Stimulated activated memory B cell treated with anti-CD40 and anti-IgM and Interleukin-4, amounts not matched to agents 10 μg/mL and 1 μg/mL and 100 μg/mL, for 72 hours (primary cell): ENCODE results near the gene DNAH14.
"Not testable (repeated sequence)": the region's sequence is repeated elsewhere in the genome, so short reads cannot be mapped to it uniquely, and the experiment has no call there.

Experiments
- ATAC-seq: fragments of 150-1000 bp; cut with Tn5 transposase; 2 replicates; pipeline ENCODE4 v1.10.0; 2021
- H3K27ac Mint-ChIP-seq: one replicate; pipeline ENCODE4 v1.8.0; 2022; ENCODE audit warnings: mild to moderate bottlenecking, mixed read lengths
- H3K27me3 Mint-ChIP-seq: one replicate; pipeline ENCODE4 v1.8.0; 2022; ENCODE audit warnings: mixed read lengths
- H3K36me3 Mint-ChIP-seq: one replicate; pipeline ENCODE4 v1.8.0; 2022; ENCODE audit warnings: mixed read lengths
- H3K4me1 Mint-ChIP-seq: one replicate; pipeline ENCODE4 v1.8.0; 2022; ENCODE audit warnings: mixed read lengths
- H3K4me3 Mint-ChIP-seq: one replicate; pipeline ENCODE4 v1.8.0; 2022; ENCODE audit warnings: mild to moderate bottlenecking, moderate library complexity, mixed read lengths
- H3K9me3 Mint-ChIP-seq: one replicate; pipeline ENCODE4 v1.8.0; 2022; ENCODE audit warnings: mixed read lengths

The DNAH14 gene

GRCh38 chr1:225211694-225212442 is 282.4 kb downstream of the DNAH14 start:
- not testable (repeated sequence) for H3K36me3 Mint-ChIP-seq

GRCh38 chr1:225224287-225224686 is 294.8 kb downstream of the DNAH14 start:
- Mint-ChIP-seq H3K9me3 (peaks cover 3% of the 10 kb centered on the region), H3K36me3 (no peaks in the 10 kb centered on the region), H3K27ac (no peak overlapping the region), H3K27me3 (peaks cover 4% of the 10 kb centered on the region), H3K4me1 (no peaks in the 10 kb centered on the region), H3K4me3 (no peak overlapping the region)
- ATAC-seq, result no peak

More at GRCh38 chr1:225211694-225212442, 282.4 kb downstream of the DNAH14 start:
- not testable (repeated sequence) for ATAC-seq, H3K4me1 Mint-ChIP-seq, H3K27ac Mint-ChIP-seq, H3K4me3 Mint-ChIP-seq
- peaks cover 13% of the 10 kb centered on the region for H3K9me3 Mint-ChIP-seq
- peaks cover 21% of the 10 kb centered on the region for H3K27me3 Mint-ChIP-seq

- no peak for ATAC-seq
- Mint-ChIP-seq H3K36me3 (no peaks in the 10 kb centered on the region), H3K27ac (no peak overlapping the region), H3K4me1 (no peaks in the 10 kb centered on the region), H3K4me3 (no peak overlapping the region), H3K9me3 (peaks cover 3% of the 10 kb centered on the region), H3K27me3 (no peaks in the 10 kb centered on the region)
Observed at GRCh38 chr1:225225681-225226080, 296.2 kb downstream of the DNAH14 start.

GRCh38 chr1:225228871-225229303 is 299.4 kb downstream of the DNAH14 start:
- peaks cover 9% of the 10 kb centered on the region for H3K9me3 Mint-ChIP-seq
- no peaks in the 10 kb centered on the region for H3K27me3 Mint-ChIP-seq
- H3K27ac Mint-ChIP-seq, result no peak overlapping the region
- no peaks in the 10 kb centered on the region for H3K4me1 Mint-ChIP-seq
- no peak overlapping the region for H3K4me3 Mint-ChIP-seq
- H3K36me3 Mint-ChIP-seq, result no peaks in the 10 kb centered on the region
- ATAC-seq, result no peak

GRCh38 chr1:225229429-225229828 is 300.0 kb downstream of the DNAH14 start:
- not testable (repeated sequence) for H3K27ac Mint-ChIP-seq, H3K9me3 Mint-ChIP-seq, H3K4me1 Mint-ChIP-seq, H3K27me3 Mint-ChIP-seq, H3K4me3 Mint-ChIP-seq, H3K36me3 Mint-ChIP-seq, ATAC-seq

- H3K36me3 Mint-ChIP-seq, result no peaks in the 10 kb centered on the region
- no peak overlapping the region for H3K4me3 Mint-ChIP-seq
- ATAC-seq, result no peak
- H3K4me1 Mint-ChIP-seq, result no peaks in the 10 kb centered on the region
- no peaks in the 10 kb centered on the region for H3K27me3 Mint-ChIP-seq
- no peak overlapping the region for H3K27ac Mint-ChIP-seq
- peaks cover 9% of the 10 kb centered on the region for H3K9me3 Mint-ChIP-seq
Observed at GRCh38 chr1:225230483-225230882, 301.0 kb downstream of the DNAH14 start.

- H3K27ac Mint-ChIP-seq, H3K4me1 Mint-ChIP-seq, H3K4me3 Mint-ChIP-seq, H3K36me3 Mint-ChIP-seq, ATAC-seq: not testable (repeated sequence)
- Mint-ChIP-seq H3K9me3 (peaks cover 17% of the 10 kb centered on the region), H3K27me3 (peaks cover 18% of the 10 kb centered on the region)
Observed at GRCh38 chr1:225232930-225233329, 303.5 kb downstream of the DNAH14 start.

GRCh38 chr1:225242611-225243010 is 313.1 kb downstream of the DNAH14 start:
- no peak for ATAC-seq
- Mint-ChIP-seq H3K4me3 (no peak overlapping the region), H3K27me3 (peaks cover 60% of the 10 kb centered on the region)

GRCh38 chr1:225250432-225250831 is 321.0 kb downstream of the DNAH14 start:
- Mint-ChIP-seq H3K9me3 (peaks cover 13% of the 10 kb centered on the region), H3K27me3 (peaks cover 41% of the 10 kb centered on the region), H3K4me1 (peaks cover 12% of the 10 kb centered on the region), H3K4me3 (no peak overlapping the region), H3K36me3 (no peaks in the 10 kb centered on the region), H3K27ac (no peak overlapping the region)
- peak; percentile 98 for ATAC-seq

More at GRCh38 chr1:225242611-225243010, 313.1 kb downstream of the DNAH14 start:
- H3K27ac Mint-ChIP-seq, result no peak overlapping the region
- no peaks in the 10 kb centered on the region for H3K4me1 Mint-ChIP-seq
- H3K9me3 Mint-ChIP-seq, result peaks cover 20% of the 10 kb centered on the region
- peaks cover 9% of the 10 kb centered on the region for H3K36me3 Mint-ChIP-seq

- H3K4me3 Mint-ChIP-seq, result no peak overlapping the region
- H3K27me3 Mint-ChIP-seq, result peaks cover 34% of the 10 kb centered on the region
- H3K9me3 Mint-ChIP-seq, result peaks cover 11% of the 10 kb centered on the region
- H3K27ac Mint-ChIP-seq, result no peak overlapping the region
- H3K4me1 Mint-ChIP-seq, result peaks cover 12% of the 10 kb centered on the region
- H3K36me3 Mint-ChIP-seq, result no peaks in the 10 kb centered on the region
- ATAC-seq, result no peak
Observed at GRCh38 chr1:225253173-225253572, 323.7 kb downstream of the DNAH14 start.

GRCh38 chr1:225253784-225254183 is 324.3 kb downstream of the DNAH14 start:
- Mint-ChIP-seq H3K27ac (no peak overlapping the region), H3K4me1 (peaks cover 12% of the 10 kb centered on the region), H3K4me3 (no peak overlapping the region), H3K9me3 (peaks cover 11% of the 10 kb centered on the region), H3K27me3 (peaks cover 34% of the 10 kb centered on the region), H3K36me3 (no peaks in the 10 kb centered on the region)
- no peak for ATAC-seq

- ATAC-seq, result no peak
- peaks cover 11% of the 10 kb centered on the region for H3K9me3 Mint-ChIP-seq
- H3K27me3 Mint-ChIP-seq, result peaks cover 34% of the 10 kb centered on the region
- H3K4me3 Mint-ChIP-seq, result no peak overlapping the region
- H3K27ac Mint-ChIP-seq, result no peak overlapping the region
- H3K4me1 Mint-ChIP-seq, result peaks cover 12% of the 10 kb centered on the region
- H3K36me3 Mint-ChIP-seq, result no peaks in the 10 kb centered on the region
Observed at GRCh38 chr1:225254676-225255075, 325.2 kb downstream of the DNAH14 start.

GRCh38 chr1:225257081-225257480 is 327.6 kb downstream of the DNAH14 start:
- no peak for ATAC-seq
- Mint-ChIP-seq H3K4me1 (no peaks in the 10 kb centered on the region), H3K4me3 (no peak overlapping the region), H3K9me3 (peaks cover 11% of the 10 kb centered on the region), H3K27me3 (peaks cover 34% of the 10 kb centered on the region), H3K36me3 (no peaks in the 10 kb centered on the region), H3K27ac (no peak overlapping the region)

GRCh38 chr1:225258811-225259210 is 329.3 kb downstream of the DNAH14 start:
- Mint-ChIP-seq H3K4me1 (no peaks in the 10 kb centered on the region), H3K4me3 (no peak overlapping the region), H3K9me3 (peaks cover 5% of the 10 kb centered on the region), H3K27ac (no peak overlapping the region), H3K36me3 (no peaks in the 10 kb centered on the region), H3K27me3 (peaks cover 28% of the 10 kb centered on the region)
- ATAC-seq, result no peak

GRCh38 chr1:225259542-225259941 is 330.1 kb downstream of the DNAH14 start:
- no peaks in the 10 kb centered on the region for H3K36me3 Mint-ChIP-seq
- H3K27me3 Mint-ChIP-seq, result peaks cover 20% of the 10 kb centered on the region
- no peak overlapping the region for H3K4me3 Mint-ChIP-seq
- no peak overlapping the region for H3K27ac Mint-ChIP-seq
- peaks cover 2% of the 10 kb centered on the region for H3K9me3 Mint-ChIP-seq
- no peak for ATAC-seq
- H3K4me1 Mint-ChIP-seq, result no peaks in the 10 kb centered on the region

GRCh38 chr1:225260319-225260718 is 330.8 kb downstream of the DNAH14 start:
- no peak for ATAC-seq

More at GRCh38 chr1:225260319-225260718, 330.8 kb downstream of the DNAH14 start:
- Mint-ChIP-seq H3K4me3 (no peak overlapping the region), H3K27me3 (peaks cover 13% of the 10 kb centered on the region), H3K9me3 (peaks cover 2% of the 10 kb centered on the region), H3K36me3 (no peaks in the 10 kb centered on the region), H3K4me1 (no peaks in the 10 kb centered on the region), H3K27ac (no peak overlapping the region)
